ENCODE measurements around the gene GRPEL1.

DNA sequence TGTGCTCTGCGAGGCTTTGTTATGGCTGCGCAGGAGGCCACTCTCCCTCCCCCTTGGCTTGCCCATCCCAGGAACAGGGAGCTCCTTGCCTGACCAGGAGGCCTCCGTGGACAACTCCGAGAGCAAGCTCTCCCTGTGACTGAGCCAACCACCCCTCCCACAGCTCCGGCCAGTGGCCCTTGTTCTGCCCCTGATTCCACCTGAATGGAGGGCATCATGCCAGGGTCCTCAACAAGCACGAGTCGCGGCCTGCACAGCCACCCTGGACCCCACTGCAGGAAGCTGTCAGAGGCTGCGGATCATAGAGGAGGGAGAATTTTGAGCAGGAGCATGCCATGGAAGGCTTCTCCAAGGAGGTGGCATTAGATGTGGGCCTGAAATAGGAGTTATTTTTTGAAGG lies 44.8 kb upstream of the GRPEL1 start:
- TF ChIP-seq POLR2AphosphoS5 (IDR thresholded peaks at IDR 0.05; ENCODE audit: low read depth, low read length) (no peak), JUND (IDR thresholded peaks at IDR 0.05) (no peak), ZFX (IDR thresholded peaks at IDR 0.05) (no peak), POLR2A (IDR thresholded peaks at IDR 0.05; ENCODE audit: borderline replicate concordance, extremely low read depth, insufficient read depth, insufficient read length) (no peak), CEBPB (IDR thresholded peaks at IDR 0.05; ENCODE audit: low read depth) (no peak), RAD21 (IDR thresholded peaks at IDR 0.05; ENCODE audit: low read depth) (no peak), EGR1 (IDR thresholded peaks at IDR 0.05; ENCODE audit: low read depth) (no peak)
- TF ChIP-seq, protein P1, sequence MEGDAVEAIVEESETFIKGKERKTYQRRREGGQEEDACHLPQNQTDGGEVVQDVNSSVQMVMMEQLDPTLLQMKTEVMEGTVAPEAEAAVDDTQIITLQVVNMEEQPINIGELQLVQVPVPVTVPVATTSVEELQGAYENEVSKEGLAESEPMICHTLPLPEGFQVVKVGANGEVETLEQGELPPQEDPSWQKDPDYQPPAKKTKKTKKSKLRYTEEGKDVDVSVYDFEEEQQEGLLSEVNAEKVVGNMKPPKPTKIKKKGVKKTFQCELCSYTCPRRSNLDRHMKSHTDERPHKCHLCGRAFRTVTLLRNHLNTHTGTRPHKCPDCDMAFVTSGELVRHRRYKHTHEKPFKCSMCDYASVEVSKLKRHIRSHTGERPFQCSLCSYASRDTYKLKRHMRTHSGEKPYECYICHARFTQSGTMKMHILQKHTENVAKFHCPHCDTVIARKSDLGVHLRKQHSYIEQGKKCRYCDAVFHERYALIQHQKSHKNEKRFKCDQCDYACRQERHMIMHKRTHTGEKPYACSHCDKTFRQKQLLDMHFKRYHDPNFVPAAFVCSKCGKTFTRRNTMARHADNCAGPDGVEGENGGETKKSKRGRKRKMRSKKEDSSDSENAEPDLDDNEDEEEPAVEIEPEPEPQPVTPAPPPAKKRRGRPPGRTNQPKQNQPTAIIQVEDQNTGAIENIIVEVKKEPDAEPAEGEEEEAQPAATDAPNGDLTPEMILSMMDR (IDR thresholded peaks at IDR 0.05 in 2 of 3, conservative IDR thresholded peaks at IDR 0.05 in 1 of 3; ENCODE audit: borderline replicate concordance in 1 of 3, insufficient read depth in 1 of 3, low read depth in 2 of 3, low read length in 2 of 3) = no peak

Data from HCT116 (cell line).